IMR-90 (cell line): ENCODE data around the gene KDR.

Experiments
- BHLHE40 ChIP-seq: fragments of 150-350 bp; IDR thresholded peaks from 2 replicates; pipeline ENCODE4 v1.6.1; 2016; ENCODE audit warnings: mild to moderate bottlenecking, low read depth, low read length
- CEBPB ChIP-seq: IDR thresholded peaks from 2 replicates; pipeline ENCODE4 v1.6.1; 2012; ENCODE audit warnings: low read depth, low read length, improper control_type of control experiment
- CTCF ChIP-seq: conservative IDR thresholded peaks from 2 replicates; pipeline ENCODE4 v1.5.1; 2012; ENCODE audit warnings: mild to moderate bottlenecking, low read depth, low read length, improper control_type of control experiment
- ELK1 ChIP-seq: fragments of 150-350 bp; IDR thresholded peaks from 2 replicates; pipeline ENCODE4 v1.6.1; 2016; ENCODE audit warnings: low read depth, mild to moderate bottlenecking, low read length, moderate library complexity, borderline replicate concordance
- FOS ChIP-seq: fragments of 150-350 bp; IDR thresholded peaks from 2 replicates; pipeline ENCODE4 v1.6.1; 2016; ENCODE audit warnings: low read depth, low read length
- MAZ ChIP-seq: IDR thresholded peaks from 2 replicates; pipeline ENCODE4 v1.6.1; 2012; ENCODE audit warnings: low read depth, mild to moderate bottlenecking, low read length, improper control_type of control experiment, moderate library complexity, borderline replicate concordance
- NFE2L2 ChIP-seq: fragments of 150-350 bp; IDR thresholded peaks from 2 replicates; pipeline ENCODE4 v1.6.1; 2016; ENCODE audit warnings: low read depth, mild to moderate bottlenecking, low read length
- POLR2A ChIP-seq: IDR thresholded peaks from 2 replicates; pipeline ENCODE4 v1.6.1; 2012; ENCODE audit warnings: mild to moderate bottlenecking, low read depth, low read length
- RAD21 ChIP-seq: IDR thresholded peaks from 2 replicates; pipeline ENCODE4 v1.6.1; 2012; ENCODE audit warnings: low read length, improper control_type of control experiment
- SMC3 ChIP-seq: fragments of 150-350 bp; IDR thresholded peaks from 2 replicates; pipeline ENCODE4 v1.6.1; 2016; ENCODE audit warnings: low read depth, mild to moderate bottlenecking, antibody characterized with exemption, low read length, moderate library complexity
- USF2 ChIP-seq: fragments of 150-350 bp; IDR thresholded peaks from 2 replicates; pipeline ENCODE4 v1.6.1; 2017; ENCODE audit warnings: mild to moderate bottlenecking, antibody characterized with exemption, low read length, low read depth

- TF ChIP-seq CTCF (no peak), POLR2A (no peak), BHLHE40 (no peak), MAZ (no peak), ELK1 (no peak), SMC3 (no peak), CEBPB (no peak), USF2 (no peak), NFE2L2 (no peak), RAD21 (no peak), FOS (no peak)
These were observed 95.4 kb downstream of the KDR start for GRCh38 chr4:55029821-55030503.
